DND-41 (cell line): ENCODE results near the gene VAPB.

Source experiments
- CTCF ChIP-seq: IDR thresholded peaks from 2 replicates; pipeline ENCODE4 v1.5.1; 2012; ENCODE audit warnings: borderline replicate concordance, low read length, moderate library complexity, mild to moderate bottlenecking; ENCODE audit not compliant: poor library complexity, severe bottlenecking; ENCODE audit errors: extremely low read depth
- EZH2 ChIP-seq: IDR thresholded peaks from 3 replicates; pipeline ENCODE4 v1.6.1; 2012; ENCODE audit warnings: borderline replicate concordance, low read depth, mild to moderate bottlenecking, moderate library complexity, low read length, inconsistent platforms; ENCODE audit not compliant: severe bottlenecking

- TF ChIP-seq CTCF (no peak), EZH2 (no peak)
Observed at GRCh38 chr20:58464838-58465237, 75.8 kb downstream of the VAPB start.
